Left hindlimb (tissue), 1 donor: ENCODE measurements around the gene OR7A10.
"Not testable (repeated sequence)": the region's sequence is repeated elsewhere in the genome, so short reads cannot be mapped to it uniquely, and the experiment has no call there.

ENCODE experiments used
- DNase-seq: peaks from one replicate; pipeline ENCODE4 v3.0.0-alpha.2; 2018

The OR7A10 gene

DNA sequence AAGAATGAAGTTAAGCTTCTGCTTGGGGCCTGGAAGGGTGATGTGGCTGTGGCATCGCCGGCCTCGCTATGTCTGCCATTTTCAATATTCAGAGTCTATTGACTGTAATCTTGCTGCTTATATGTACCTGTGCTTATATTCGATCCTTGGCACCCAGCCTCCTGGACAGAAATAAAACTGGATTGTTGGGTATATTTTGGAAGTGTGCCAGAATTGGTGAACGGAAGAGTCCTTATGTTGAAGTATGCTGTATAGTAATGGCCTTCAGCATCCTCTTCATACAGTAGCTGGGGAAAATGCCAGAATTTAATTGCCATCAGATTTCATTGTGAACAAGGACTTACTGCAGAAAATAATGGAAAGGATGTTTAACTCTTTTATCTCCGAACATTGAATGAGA, 56.5 kb downstream of the OR7A10 start:
- not testable (repeated sequence) for DNase-seq
